ENCODE results near the gene BTBD16. TPM values are rescaled to one million over a fixed set of nuclear protein-coding genes. Genes with fewer than 3 reads are reported as not detected.
A peak's percentile ranks its signal among the peaks of the same experiment; 100 is the strongest.

The BTBD16 gene
- total RNA-seq, 1 donor from 2014 or later = not detected

DNA sequence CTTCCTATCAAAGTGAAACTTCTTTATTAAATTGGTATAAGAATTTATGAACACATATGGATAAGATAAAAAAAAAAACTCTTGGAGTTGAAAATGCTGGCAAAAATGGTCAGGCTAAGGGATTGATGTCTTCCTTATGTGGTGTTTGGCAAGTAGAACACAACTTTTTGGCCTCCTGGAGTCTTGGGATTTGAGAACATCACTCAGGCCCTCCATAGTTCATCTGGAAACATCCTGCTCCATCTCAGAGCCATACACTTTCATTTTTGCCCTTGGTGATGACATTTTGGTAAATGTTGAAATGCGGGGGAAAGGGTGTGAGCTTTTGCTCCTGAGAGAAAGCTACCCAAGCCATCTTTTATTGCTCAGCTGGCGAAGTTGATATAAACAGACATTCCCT lies 27.5 kb upstream of the BTBD16 start:
- Mint-ChIP-seq H3K36me3 (ENCODE audit: low read depth) (peaks cover 19% of the 10 kb centered on the region), H3K4me1 (peaks cover 20% of the 10 kb centered on the region)

DNA sequence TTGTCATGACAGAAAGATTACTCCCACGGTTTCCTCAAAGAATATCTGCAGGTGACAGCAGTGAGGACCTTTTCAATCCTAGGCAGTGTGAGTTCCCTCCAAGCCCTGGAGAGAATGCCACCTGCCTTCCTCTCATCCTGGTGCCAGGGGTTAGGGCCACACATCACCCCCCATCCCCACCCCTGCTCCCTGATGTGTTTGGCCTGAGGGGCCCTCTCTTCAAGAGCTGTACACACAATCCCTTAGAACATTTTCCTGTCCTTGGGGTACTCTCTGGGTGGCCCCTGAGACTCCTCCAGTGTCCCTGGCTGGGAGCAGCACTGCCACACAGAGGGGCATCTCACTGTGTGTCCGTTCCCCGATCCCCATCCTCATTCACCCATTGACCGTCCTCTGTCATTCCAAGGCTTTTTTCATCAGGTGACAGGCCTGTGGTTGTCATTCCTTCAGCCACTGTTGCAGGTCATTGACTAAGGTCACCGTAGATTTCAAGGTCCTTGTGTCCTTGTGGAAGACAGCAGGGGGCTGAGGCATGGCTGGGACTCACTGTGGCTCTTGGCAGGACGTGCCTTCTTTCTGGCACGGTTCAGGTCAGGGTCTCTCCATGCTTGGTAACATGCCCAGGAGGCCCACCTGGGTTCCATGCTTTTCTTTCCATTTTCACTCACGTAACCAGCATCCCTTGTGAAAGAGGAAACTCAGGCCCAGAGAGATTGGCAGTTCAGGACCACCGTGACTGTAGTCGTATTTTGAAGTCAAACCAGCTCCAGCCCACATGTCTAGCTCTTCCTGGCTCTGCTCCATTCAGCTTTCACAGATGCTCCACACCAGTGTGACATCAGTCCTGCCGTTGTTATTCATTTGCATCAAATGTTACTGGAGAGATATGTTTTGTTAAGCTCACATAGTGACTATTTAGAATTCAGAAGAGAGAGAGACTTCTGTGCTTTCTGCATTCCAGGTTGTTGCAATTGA lies 26.8 kb upstream of the BTBD16 start:
- no peaks in the 10 kb centered on the region for H3K27me3 Mint-ChIP-seq (ENCODE audit: low read depth)
- H3K4me3 Mint-ChIP-seq = no peak overlapping the region
- H3K36me3 Mint-ChIP-seq (ENCODE audit: low read depth) = peaks cover 19% of the 10 kb centered on the region
- TF ChIP-seq, protein P1, sequence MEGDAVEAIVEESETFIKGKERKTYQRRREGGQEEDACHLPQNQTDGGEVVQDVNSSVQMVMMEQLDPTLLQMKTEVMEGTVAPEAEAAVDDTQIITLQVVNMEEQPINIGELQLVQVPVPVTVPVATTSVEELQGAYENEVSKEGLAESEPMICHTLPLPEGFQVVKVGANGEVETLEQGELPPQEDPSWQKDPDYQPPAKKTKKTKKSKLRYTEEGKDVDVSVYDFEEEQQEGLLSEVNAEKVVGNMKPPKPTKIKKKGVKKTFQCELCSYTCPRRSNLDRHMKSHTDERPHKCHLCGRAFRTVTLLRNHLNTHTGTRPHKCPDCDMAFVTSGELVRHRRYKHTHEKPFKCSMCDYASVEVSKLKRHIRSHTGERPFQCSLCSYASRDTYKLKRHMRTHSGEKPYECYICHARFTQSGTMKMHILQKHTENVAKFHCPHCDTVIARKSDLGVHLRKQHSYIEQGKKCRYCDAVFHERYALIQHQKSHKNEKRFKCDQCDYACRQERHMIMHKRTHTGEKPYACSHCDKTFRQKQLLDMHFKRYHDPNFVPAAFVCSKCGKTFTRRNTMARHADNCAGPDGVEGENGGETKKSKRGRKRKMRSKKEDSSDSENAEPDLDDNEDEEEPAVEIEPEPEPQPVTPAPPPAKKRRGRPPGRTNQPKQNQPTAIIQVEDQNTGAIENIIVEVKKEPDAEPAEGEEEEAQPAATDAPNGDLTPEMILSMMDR (conservative IDR thresholded peaks at IDR 0.05) = no peak
- DNase-seq (ENCODE audit: low read depth, low spot score) = no peak
- H3K27ac Mint-ChIP-seq (ENCODE audit: unreplicated experiment) = no peak overlapping the region
- H3K4me1 Mint-ChIP-seq = peaks cover 20% of the 10 kb centered on the region
- H3K9me3 Mint-ChIP-seq = no peaks in the 10 kb centered on the region

More for the DNA sequence above, 27.5 kb upstream of the BTBD16 start:
- Mint-ChIP-seq H3K4me3 (no peak overlapping the region), H3K9me3 (no peaks in the 10 kb centered on the region), H3K27ac (ENCODE audit: unreplicated experiment) (no peak overlapping the region), H3K27me3 (ENCODE audit: low read depth) (no peaks in the 10 kb centered on the region)
- no peak for DNase-seq (ENCODE audit: low read depth, low spot score)
- TF ChIP-seq, protein P1 (conservative IDR thresholded peaks at IDR 0.05) = no peak

DNA sequence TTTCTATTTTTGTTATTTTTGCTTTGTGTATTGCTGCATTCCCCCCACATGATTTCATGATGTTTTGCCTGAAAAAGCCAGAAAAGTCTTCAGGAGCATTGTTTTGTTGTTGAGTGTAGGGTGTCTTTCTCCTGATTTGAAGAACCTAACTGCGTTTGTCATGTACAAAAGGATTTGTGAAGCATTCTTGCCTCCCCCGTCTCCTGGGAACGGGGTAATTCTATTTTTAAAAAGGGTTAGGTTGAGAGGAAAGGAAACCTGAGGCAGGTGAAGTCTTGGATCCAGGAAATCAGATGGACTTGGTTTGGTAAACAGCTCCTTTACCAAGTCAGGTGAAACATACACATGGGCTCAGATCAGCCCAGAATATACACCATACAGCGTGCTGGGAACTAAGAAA lies 26.0 kb upstream of the BTBD16 start:
- Mint-ChIP-seq H3K27me3 (ENCODE audit: low read depth) (no peaks in the 10 kb centered on the region), H3K36me3 (ENCODE audit: low read depth) (peaks cover 19% of the 10 kb centered on the region), H3K4me1 (peaks cover 20% of the 10 kb centered on the region), H3K27ac (ENCODE audit: unreplicated experiment) (peak overlapping the region; percentile 85), H3K4me3 (no peak overlapping the region), H3K9me3 (no peaks in the 10 kb centered on the region)
- TF ChIP-seq, protein P1 (conservative IDR thresholded peaks at IDR 0.05) = no peak
- no peak for DNase-seq (ENCODE audit: low read depth, low spot score)

DNA sequence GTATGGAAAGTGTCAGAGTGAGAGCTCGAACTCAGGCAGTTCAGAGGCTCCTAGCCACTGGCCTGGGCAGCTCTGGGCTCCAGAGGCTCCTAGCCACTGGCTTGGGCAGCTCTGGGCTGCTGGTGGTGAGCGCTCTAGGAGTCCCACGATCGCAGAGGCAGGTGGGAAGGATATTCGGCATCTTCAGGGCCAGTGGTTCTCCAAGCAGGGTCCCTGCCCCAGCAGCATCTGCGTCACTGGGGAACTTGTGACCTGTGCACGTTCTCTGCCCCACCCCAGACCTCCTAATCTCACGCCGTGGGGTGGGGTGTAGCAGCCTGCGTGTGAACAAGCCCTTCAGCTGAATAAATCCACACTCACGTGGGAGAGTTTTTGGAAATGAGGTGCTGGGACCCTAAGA lies 25.2 kb upstream of the BTBD16 start:
- Mint-ChIP-seq H3K36me3 (ENCODE audit: low read depth) (peaks cover 15% of the 10 kb centered on the region), H3K27me3 (ENCODE audit: low read depth) (no peaks in the 10 kb centered on the region), H3K27ac (ENCODE audit: unreplicated experiment) (peak overlapping the region; percentile 19), H3K9me3 (no peaks in the 10 kb centered on the region), H3K4me1 (peaks cover 20% of the 10 kb centered on the region), H3K4me3 (no peak overlapping the region)
- DNase-seq (ENCODE audit: low read depth, low spot score) = no peak
- TF ChIP-seq, protein P1 (conservative IDR thresholded peaks at IDR 0.05) = no peak

DNA sequence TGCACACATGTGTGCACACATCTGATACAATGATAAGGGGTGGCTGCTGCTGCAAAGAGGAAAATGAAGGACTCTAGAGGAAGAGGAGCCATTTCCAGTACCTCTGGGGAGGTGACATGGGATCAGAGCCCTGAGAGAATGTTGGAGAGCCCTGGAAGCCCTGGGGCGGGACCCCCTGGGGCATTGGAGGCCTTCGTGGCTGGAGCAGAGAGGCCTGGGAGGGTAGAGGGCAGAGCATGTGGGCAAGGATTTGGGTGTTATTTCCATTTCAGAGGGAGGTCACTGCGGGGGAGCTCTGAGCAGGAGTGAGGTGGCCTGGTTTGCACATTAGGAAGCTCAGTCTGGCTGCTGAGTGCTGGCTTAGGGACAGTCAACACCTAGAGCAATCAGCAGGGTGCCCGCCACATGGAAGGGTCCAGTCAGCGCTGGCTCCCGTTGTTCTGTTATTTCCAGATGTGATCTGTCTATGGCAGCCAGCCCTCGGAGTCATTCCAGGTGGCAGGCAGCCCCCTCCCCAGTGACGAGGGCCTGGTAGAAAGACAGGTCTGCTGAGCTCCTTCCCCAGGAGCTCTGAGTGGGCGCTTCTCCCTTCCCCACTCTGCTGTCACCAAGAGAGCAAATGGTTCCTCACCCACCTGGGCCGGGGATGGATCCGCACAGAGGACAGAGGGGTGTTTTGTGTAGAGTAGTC lies 24.1 kb upstream of the BTBD16 start:
- no peak overlapping the region for H3K4me3 Mint-ChIP-seq
- no peak for DNase-seq (ENCODE audit: low read depth, low spot score)
- H3K27ac Mint-ChIP-seq (ENCODE audit: unreplicated experiment) = peak overlapping the region; percentile 78
- peaks cover 20% of the 10 kb centered on the region for H3K4me1 Mint-ChIP-seq
- TF ChIP-seq, protein P1 (conservative IDR thresholded peaks at IDR 0.05) = no peak
- no peaks in the 10 kb centered on the region for H3K27me3 Mint-ChIP-seq (ENCODE audit: low read depth)
- no peaks in the 10 kb centered on the region for H3K9me3 Mint-ChIP-seq
- H3K36me3 Mint-ChIP-seq (ENCODE audit: low read depth) = peaks cover 11% of the 10 kb centered on the region
